Hepatocyte (in vitro differentiated cells): Measurements from ENCODE around the gene LARP4. TPM values are rescaled to one million over a fixed set of nuclear protein-coding genes. Genes with fewer than 3 reads are reported as not detected.

Experiments
- polyA plus RNA-seq: library from polyadenylated mRNA; unstranded; fragments of >200 nt; fragmentation: Nextera tagmentation; extraction: Ambion mirVana; gene quantifications from 2 replicates; pipeline ENCODE4 v1.2.1, GENCODE V29; 2016
- total RNA-seq: library from RNA; depleted of rRNA; stranded (reverse); fragments of >200 nt; gene quantifications from 2 replicates; pipeline ENCODE4 v1.2.3, GENCODE V29; 2014

The LARP4 gene
- total and polyA plus RNA-seq, 2 experiments from 2014 or later: 29.4 to 48.7 TPM

Other genes with a start within 250 kb of the LARP4 start
- gene CERS5, start 233.5 kb upstream of the LARP4 start, total RNA-seq: 38.8 and 43.3 TPM in 2 replicates
- gene CERS5, start 233.5 kb upstream of the LARP4 start, polyA plus RNA-seq: 53.3 and 69.0 TPM in 2 replicates
- gene LIMA1, start 117.4 kb upstream of the LARP4 start, total RNA-seq: 84.4 and 93.3 TPM in 2 replicates
- 54.8 and 59.7 TPM in 2 replicates for gene LIMA1, start 117.4 kb upstream of the LARP4 start, polyA plus RNA-seq
- not detected in 2 replicates for gene FAM186A, start 4.3 kb upstream of the LARP4 start, total RNA-seq
- gene FAM186A, start 4.3 kb upstream of the LARP4 start, polyA plus RNA-seq: not detected in 2 replicates
- gene DIP2B, start 104.1 kb downstream of the LARP4 start, total RNA-seq: 31.8 TPM in 2 replicates
- gene DIP2B, start 104.1 kb downstream of the LARP4 start, polyA plus RNA-seq: 10.5 and 14.7 TPM in 2 replicates